Dermis blood vessel endothelial cell (primary cell): ENCODE data around the gene SHOX. TPM values are rescaled to one million over a fixed set of nuclear protein-coding genes. Genes with fewer than 3 reads are reported as not detected.
"Not testable (repeated sequence)": the region's sequence is repeated elsewhere in the genome, so short reads cannot be mapped to it uniquely, and the experiment has no call there.

ENCODE experiments used
- DNase-seq: peaks from one replicate; pipeline ENCODE4 v3.0.0; 2010
- total RNA-seq: library from RNA; depleted of rRNA; stranded (reverse); fragments of >200 nt; gene quantifications from 2 replicates; pipeline ENCODE4 v1.2.3, GENCODE V29; 2014

SHOX gene
- total RNA-seq, 1 donor from 2014 or later: not detected

- not testable (repeated sequence) for DNase-seq
These were observed 7.8 kb upstream of the SHOX start for GRCh38 chrX:622802-623201.

- no peak for DNase-seq
These were observed 7.4 kb upstream of the SHOX start for GRCh38 chrX:623268-623598.

DNA sequence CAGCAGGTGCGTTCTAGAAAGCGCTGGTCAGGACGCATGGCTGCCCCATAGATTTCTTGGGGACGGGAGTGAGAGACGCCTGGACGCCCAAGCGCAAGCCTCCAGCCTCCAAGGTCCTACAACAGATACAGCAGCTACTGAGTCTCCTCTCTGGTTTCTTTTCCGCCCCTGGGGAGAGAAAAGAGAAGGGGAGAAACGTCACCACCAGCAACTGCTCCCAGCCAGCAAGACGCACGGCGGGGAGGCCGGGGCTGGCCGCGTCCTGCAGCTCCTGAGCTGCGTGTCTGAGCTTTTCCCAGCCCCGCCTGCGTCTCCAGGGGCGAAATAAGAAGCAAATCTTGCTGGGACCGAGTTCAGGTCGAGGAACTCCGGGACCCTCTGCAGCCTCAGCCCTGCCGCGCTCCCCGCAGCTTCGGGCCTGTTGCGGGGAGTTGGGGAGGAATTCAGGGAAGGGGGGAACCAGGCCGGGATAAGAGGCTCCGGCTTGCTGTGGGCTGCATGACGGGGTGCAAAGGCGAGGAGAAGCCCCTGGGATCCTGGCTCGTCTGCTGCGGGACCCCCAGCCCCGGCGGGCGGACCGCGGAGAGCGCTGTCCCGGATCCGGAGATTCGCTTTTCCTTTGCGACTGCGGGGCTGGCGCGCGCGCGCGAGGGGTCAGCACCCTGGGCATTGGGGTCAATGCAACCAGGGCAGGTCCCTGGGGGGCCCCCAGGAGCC lies 6.8 kb upstream of the SHOX start:
- peak; percentile 21 for DNase-seq

DNA sequence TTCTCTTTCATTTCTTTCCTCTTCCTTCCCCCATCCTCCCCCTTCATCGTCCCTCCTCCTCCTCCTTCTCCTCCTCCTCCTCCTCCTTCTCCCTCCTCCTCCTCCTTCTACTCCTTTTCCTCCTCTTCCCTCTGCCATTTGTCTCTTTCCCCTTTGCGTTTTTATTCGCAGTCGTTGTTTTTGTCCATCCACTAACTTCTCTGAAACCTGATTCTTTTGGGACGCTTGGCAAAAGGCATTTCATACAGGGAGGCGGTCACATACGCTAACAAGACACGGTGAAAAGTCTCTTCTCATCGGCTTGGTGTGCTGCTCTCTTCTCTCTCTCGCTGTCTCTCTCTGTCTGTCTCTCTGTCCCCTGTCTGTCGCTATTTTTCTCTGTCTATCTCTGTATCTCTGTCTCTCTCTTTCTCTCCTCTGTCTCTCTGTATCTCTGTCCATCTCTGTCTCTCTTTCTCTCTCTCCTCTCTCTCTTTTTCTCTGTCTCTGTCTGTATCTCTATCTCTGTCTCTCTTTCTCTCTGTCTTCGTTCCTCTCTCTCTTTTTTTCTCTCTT lies 5.4 kb upstream of the SHOX start:
- DNase-seq: no peak

GRCh38 chrX:626047-626446 lies 4.5 kb upstream of the SHOX start:
- DNase-seq: not testable (repeated sequence)

DNA sequence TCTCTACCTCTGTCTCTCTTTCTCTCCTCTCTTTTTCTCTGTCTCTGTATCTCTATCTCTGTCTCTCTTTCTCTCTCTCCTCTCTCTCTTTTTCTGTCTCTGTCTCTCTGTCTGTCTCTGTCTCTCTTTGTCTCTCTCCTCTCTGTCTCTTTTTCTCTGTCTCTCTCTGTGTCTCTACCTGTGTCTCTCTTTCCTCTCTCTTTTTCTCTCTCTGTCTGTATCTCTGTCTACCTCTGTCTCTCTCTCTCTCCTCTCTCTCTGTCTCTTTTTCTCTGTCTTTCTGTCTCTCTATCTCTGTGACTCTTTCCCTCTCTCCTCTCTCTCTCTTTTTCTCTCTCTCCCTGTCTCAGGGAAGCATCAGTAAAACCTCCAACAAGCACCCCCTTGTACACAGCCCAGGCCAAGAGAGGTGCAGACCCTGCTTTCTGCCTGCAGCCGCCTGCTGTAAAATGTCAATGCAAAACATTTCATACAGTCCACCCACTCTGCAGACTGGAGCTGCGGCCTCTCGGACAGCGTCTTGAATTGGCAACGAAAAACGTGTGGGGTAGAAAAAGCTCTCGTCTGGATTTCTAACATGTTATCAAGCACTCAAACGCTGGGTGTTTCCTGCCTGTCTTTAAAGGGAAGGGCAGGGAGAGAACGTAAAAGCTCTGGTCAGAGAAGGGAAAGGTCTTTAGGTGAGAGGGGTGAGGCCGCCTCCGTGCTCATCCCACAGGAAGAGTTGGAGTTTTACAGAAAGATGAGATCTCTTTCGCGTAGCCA lies 3.7 kb upstream of the SHOX start:
- no peak for DNase-seq

DNA sequence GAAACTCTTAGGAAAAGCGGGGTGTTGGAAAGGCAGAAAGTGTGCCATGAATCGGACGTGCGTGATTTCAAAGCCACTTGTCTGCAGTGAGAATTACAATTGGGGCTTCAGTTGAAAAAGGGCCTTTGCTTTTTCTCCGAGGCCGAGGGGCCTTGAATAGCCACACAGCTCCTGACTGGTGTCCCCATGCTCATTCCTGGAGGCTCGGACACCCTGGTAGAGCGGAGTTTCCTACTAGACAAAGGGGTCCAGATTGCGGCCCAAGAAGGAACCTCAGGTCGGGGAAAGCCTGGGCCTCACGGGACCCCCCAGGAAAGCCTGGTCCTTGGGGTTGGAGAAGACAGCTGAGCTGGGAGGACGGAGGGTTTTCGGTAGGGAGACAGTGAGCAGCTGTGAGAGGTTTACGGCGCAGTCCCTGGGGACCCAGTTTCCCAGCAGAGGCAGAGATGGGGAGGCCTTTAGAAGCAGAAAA lies 3.0 kb upstream of the SHOX start:
- no peak for DNase-seq

GRCh38 chrX:627995-628394 lies 2.6 kb upstream of the SHOX start:
- DNase-seq: no peak

DNA sequence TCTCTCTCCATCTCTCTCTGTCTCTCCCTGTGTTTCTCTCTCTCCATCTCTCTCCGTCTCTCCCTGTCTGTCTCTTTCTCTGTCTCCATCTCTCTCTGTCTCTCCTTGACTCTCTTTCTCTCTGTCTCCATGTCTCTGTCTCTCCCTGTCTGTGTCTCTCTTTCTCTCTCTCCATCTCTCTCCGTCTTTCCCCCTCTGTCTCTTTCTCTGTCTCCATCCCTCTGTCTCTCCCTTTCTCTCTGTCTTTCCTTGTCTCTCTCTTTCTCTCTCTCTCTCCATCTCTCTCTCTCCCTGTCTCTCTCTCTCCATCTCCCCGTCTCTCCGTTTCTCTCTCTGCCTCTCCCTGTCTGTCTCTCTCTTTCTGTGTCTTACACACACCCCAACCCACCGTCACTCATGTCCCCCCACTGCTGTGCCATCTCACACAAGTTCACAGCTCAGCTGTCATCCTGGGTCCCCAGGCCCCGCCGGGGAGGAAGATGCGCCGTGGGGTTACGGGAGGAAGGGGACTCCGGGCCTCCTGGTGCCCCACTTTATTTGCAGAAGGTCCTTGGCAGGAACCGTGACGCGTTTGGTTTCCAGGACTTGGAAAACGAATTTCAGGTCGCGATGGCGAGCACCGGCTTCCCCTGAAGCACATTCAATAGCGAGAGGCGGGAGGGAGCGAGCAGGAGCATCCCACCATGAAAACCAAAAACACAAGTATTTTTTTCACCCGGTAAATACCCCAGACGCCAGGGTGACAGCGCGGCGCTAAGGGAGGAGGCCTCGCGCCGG lies 1.2 kb upstream of the SHOX start:
- no peak for DNase-seq

GRCh38 chrX:630007-630611 lies 482 bp upstream of the SHOX start:
- no peak for DNase-seq

GRCh38 chrX:631802-632365 lies 1.3 kb downstream of the SHOX start:
- no peak for DNase-seq

GRCh38 chrX:632366-633042 lies 1.9 kb downstream of the SHOX start:
- DNase-seq: no peak

- no peak for DNase-seq
These were observed 2.7 kb downstream of the SHOX start for GRCh38 chrX:633043-633984.

DNA sequence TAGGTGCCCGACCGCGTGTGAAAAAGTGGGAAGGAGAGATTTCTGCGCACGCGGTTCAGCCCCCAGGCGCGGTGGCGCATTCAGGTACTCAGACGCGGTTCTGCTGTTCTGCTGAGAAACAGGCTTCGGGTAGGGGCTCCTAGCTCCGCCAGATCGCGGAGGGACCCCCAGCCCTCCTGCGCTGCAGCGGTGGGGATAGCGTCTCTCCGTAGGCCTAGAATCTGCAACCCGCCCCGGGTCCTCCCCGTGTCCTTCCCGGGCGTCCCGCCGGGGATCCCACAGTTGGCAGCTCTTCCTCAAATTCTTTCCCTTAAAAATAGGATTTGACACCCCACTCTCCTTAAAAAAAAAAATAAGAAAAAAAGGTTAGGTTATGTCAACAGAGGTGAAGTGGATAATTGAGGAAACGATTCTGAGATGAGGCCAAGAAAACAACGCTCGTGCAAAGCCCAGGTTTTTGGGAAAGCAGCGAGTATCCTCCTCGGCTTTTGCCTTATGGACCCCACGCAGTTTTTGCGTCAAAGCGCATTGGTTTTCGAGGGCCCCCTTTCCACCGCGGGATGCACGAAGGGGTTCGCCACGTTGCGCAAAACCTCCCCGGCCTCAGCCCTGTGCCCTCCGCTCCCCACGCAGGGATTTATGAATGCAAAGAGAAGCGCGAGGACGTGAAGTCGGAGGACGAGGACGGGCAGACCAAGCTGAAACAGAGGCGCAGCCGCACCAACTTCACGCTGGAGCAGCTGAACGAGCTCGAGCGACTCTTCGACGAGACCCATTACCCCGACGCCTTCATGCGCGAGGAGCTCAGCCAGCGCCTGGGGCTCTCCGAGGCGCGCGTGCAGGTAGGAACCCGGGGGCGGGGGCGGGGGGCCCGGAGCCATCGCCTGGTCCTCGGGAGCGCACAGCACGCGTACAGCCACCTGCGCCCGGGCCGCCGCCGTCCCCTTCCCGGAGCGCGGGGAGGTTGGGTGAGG lies 3.7 kb downstream of the SHOX start:
- no peak for DNase-seq

DNA sequence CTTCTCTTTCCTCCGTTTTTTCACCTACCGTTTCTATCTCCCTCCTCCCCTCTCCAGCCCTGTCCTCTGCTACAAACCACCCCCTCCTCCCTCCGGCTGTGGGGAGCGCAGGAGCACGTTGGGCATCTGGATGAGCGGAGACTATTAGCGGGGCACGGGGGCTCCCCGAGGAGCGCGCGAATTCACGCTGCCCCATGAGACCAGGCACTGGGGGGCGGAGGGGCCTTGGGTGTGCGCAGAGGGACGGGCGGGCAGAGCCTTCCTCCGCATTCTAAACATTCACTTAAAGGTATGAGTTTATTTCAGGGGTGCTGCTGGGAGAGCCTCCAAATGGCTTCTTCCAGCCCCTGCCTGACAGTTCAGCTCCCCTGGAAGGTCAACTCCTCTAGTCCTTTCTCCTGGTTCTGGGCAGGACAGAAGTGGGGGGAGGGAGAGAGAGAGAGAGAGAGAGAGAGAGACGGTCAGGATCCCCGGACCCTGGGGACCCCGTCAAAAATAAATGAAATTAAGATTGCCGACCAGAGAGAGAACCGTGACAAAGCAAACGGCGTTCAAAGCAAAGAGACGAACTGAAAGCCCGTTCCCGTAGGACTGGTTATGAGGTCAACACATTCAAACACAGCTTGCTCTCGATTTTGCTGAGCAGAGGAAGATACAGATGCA lies 5.0 kb downstream of the SHOX start:
- no peak for DNase-seq

GRCh38 chrX:636981-637659 lies 6.5 kb downstream of the SHOX start:
- DNase-seq: no peak

DNA sequence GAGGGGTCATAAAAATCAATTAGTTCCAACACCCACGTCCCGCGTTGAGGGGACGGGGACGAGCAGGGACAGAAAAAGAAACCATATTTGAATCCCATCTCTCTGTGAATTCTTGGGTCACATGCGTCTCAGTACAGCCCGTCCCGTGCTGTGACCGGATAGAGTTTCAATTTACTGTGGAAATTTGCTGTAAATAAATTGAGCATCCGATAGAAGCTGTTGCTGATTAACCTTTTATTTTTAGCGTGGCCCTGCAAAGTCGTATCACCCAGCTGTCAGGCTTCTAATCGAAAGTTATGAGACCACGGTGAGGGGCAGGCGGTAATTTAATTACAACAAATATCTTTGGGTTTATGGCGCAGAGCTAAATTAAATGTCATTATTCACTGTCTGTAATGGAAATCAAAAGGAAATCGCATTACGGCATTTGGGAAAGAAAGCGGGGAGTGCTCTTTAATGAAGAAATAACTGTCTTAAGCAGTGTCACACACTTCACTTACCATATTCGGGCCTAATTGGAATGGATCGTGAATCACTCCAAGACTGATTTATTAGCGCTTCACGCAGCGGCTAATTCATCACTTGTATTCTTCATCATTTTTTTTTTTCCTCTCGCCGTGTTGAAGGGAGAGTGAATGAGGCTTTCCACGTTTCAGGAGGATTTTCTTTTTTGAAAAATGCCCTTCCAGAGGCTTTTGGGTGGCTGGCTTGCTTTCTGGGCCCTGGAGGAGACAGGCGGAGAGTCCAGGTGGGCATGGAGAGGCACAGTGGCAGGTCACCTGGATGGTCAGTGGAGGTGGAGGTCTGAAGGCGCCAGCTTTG lies 7.3 kb downstream of the SHOX start:
- no peak for DNase-seq
